T-helper 22 cell (primary cell): ENCODE data around the gene PTPRF.

Experiments
- DNase-seq: peaks from one replicate; pipeline ENCODE4 v3.0.0-alpha.2; 2020; ENCODE audit warnings: low read depth

The PTPRF gene

DNA sequence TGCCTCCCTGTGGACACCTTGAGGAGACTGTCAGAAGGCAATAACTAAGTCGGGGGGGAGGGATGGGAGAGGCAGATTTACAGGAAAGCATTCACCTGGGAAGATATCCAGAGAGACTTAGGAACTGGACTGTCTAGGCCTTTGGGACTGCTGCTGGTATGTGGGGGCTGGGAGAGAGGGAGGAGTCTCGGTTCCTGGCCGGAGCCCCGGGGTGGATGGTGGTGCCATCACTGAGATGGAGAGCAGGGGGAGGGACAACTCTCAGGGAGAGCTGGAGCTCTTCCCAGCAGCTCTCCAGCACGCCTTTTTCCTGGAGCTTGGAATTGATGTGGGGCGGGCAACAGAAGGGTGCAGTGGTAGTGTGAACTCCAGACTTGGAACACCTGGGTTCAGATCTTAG, 22.1 kb downstream of the PTPRF start:
- no peak for DNase-seq

DNA sequence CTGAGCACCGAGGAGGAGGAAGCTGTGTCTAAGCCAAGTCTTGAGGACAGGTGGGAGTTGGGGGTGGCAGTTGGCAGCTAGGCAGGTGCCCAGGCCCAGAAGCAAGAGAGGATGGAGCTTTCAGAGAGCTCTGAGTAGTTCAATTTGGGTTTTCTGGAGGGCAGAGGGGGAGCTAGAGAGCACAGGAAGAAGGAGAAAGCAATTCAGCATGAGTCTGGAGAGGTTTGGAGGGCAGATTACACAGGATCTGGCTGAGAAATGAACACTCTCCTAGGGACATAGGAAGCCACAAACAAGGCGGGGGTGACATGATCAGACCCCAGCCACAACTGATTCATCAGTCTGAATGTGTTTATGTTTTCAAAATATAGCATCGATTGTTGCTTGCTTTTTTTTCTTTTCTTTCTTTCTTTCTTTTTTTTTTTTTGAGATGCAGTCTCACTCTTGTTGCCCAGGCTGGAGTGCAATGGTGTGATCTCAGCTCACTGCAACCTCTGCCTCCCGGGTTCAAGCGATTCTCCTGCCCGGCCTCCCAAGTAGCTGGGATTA, 23.8 kb downstream of the PTPRF start:
- no peak for DNase-seq

DNA sequence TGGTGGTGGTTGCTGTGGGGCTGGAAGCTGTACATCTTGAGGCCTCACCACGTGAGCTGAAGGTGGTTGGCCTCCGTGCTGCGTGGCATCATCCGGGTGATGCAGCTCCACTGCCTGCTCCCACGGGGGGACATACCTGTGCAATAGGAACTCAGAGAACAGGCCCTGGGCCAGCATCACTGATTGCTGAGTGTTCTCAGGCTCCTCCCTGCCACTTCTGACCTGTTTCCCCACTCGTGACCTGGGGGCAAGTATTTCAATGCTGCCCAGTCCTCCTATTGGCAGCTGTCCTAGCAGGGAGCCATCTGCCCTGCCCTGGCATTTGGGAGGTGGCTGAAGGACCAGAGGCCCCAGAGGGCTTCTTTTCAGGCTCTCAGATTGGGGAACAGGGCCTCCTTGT, 26.1 kb downstream of the PTPRF start:
- no peak for DNase-seq

DNA sequence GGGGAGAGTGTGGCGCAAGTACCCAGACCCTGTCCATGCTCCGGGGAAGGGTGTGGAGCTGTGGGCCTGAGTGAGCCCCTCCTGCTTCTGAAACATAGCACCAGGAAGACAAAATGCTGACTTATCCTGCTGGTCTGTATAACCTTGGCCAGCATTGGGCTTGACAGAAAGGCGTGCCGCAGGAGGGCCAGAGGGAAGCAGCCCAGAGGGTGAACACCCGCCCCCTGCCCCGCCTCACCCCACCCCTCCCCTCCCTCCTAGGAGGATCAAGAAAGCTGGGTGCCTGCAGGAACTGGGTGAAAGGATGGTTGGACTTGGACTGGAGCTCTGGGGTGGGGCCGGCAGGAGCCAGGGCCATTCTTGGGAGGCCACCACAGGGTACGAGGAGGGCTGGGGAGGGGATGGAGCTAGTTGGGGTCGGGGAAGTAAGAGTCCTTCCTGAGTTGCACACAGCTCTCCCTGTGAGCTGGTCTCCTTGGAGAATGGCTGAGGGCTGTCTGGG, 27.1 kb downstream of the PTPRF start:
- DNase-seq, result no peak

DNA sequence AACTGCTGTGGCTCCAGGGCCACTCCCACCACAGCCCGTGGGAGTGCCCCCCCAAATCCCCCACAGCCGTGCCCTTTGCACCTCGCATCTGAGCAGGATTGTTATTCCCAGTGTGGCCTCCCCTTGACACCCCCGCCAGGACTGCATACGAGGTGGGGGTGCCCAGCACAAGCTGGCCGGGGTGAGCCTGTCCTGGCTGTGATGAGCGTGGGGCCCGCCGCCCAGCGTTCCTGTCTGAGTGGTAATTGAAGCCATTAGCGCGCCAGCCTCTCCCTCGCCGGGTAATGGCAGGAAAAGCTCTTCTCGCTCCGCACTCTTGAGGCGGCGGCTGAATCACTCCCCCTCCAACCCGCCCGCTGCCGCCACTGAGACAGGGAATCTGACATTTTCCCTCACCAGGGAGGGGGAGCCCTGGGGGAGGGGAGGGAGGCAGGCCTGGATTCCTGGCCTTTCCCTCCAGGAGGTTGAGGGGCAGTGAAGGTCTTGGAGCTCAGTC, 27.7 kb downstream of the PTPRF start:
- DNase-seq, result no peak

DNA sequence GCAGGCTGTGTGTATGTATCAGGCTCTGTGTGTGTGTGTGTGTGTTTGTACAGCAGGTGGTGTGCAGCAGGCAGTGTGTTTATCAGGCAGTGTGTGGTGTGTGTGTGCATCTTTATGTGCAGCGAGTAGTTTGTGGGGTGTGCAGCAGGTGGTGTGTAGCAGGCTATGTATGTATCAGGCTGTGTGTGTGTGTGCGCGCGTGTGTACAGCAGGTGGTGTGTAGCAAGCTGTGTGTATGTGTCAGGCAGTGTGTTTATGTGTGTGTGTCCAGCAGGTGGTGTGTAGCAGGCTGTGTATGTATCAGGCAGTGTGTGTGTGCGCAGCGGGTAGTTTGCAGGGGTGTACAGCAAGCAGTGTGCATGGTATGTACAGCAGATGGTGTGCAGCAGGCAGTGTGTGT, 29.0 kb downstream of the PTPRF start:
- DNase-seq, result no peak

DNA sequence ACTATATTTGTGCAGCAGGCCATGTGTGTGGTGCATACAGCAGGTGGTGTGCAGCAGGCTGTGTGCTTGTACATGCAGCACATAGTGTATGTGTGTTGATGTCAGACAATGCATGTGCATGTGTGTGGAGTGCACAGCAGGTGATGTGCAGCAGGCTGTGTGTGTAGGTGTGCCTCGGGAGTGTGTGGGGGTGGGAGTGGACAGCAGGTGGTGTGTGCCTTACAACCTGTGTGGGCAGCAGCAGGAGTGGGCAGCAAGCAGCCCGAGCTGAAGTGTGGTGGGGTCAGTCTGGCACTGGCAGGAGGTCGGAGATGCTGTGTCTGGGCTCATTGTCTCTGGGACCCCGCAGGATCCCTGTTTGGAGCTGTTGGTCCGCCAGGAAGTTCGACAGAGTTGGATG, 29.6 kb downstream of the PTPRF start:
- DNase-seq, result no peak

DNA sequence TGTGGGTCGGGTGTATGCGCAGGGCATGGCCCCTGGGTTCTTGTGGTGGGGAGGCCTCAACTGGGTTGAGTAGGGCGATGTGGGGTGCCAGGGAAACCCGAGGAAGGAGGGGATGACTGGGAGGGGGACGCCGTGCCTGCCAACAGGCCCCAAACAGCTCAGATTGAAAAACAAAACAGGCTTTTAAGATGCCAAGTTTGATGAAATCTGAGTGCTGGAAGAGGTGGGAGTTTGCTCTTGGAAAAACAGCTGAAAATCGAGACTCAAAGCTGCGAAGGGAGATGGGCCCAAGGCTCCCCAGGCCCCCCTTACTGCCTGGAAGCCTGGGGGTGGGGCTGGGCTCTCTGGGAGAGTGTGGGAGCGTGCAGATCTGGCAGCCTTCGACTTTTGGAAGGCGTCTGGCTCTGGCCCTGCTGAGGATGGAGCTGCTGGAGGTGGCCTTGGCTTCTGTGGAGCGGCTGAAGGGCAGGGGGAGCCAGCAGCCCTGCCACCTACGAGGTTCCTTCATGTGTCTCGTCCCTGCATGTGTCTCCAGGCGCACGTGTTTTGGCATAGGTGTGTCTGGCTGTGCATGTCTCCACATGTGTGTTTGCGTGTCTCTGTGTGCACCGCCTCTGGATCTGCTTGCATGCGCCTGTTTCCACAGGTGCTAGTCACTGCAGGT, 33.3 kb downstream of the PTPRF start:
- DNase-seq, result no peak

DNA sequence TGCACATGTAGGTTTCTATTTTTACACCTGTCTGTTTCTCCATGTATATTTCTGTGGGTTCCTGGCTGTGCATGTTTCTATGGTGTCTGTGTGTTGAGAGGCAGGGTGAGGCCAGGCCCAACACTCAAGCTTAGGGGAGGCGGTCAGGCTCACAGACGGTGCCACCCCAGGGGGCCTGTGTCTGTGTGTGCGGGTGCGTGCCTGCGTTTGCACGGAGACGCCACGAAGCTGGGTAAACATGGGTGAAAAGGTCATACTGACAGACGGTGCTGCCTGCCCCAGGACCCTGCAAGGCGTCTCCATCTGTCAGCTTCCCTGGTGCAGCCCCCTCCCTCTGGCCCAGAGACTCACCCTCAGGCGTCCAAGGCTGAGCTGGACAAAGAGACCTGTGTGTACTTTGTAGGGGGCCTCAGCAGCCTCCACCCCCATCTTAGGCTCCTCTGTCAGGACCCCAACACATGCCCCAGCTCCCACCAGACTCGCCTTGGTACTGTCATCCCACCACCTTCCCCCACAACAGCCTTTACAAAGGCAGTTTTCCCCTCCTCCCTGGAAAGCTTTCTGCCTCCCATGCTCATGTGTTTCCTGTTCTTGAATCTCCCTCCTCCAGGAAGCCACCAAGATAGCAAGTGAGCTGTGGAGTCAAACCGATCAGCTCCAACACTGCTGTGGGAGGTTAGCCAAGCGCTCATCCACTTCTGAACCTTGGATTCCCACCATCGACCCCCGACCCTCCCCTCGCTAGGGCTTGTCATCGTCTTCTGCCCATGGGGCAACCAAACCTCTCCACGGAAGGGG, 34.1 kb downstream of the PTPRF start:
- DNase-seq, result no peak

DNA sequence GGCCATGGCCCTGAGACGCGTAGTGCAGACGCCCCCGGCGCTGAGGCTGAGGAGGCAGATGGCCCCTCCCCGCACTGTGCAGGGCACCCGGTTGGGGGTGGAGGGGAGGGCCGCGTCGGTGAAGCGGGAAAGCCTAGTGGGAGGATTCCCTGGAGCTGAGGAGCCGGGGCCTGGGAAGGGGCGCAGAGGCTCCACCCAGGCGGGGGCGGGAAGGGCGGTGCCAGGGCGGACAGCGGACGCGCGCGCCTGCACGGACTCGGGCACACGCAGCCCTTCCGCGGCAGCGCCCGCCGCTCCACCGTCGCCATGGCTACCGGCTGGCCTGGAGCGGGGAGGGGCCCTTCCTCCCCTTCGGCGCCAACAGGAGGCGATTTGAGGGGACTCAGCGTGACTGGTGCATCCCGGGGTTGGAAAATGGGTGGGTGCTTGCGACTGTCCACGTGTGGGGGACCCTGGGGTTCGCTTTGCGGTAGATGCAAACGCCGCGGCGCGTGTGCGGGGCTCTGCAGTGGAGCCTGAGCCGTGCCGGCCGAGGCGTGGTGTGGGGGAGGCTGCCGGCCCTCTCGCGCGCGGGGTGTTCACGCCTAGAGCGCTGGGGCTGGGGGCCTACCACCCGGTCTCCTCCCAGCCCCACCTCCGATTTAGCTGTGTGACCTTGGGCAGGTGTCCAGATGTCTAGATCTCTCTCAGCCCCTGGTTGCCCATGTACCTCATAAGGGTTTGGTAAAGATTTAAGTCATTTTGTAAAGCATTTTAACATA, 35.1 kb downstream of the PTPRF start:
- DNase-seq, result no peak

DNA sequence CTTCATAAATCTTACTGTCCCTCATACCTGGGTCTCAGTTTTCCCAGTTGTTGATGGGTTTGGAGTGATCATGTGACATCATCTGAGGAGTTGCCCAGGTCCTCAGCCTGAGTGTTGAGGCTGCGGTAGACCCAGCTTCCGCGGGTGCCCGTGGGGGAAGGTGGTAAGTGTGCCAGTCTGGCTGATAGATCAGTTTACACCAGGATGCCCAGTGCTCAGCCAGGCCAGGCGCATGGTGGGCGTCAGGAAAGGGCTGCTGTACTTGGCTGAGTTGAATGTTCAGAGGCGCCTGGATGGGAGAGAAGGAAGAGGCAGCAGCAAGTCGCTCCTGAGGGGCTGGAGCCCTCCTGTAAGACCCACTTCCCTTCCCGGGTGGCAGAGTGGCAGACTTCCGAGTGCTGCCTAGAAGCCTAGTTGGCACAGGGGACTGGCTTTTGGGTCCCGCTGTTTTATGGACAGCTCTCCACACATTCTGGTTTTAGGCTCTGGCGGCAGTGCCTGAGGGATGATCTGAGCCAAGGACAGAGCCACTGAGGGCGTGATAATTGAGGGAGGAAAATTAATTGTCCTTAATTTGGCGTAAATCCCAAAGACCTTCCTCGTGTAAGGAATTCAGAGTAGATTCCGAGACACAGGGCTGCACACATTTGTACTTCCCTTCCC, 35.8 kb downstream of the PTPRF start:
- no peak for DNase-seq

DNA sequence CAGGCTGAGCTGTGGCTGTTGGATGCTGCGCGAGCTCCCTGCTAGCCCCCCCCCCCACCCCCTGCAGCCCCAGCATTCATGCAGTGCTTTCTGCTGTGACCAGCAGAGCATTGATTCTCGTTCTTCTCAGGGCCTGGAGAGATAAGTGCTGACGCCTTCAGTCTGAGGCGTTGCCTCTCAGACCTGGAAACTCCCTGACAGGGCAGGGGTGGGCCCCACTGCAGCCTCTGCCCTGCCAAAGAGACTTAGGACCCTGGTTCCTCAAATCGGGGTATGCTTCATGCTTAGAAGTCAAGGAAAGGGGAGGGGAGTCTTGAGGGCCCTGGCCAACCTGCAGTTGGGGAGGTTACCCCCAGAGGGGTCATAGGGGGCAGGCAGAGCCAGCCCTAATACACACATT, 38.5 kb downstream of the PTPRF start:
- DNase-seq, result no peak

DNA sequence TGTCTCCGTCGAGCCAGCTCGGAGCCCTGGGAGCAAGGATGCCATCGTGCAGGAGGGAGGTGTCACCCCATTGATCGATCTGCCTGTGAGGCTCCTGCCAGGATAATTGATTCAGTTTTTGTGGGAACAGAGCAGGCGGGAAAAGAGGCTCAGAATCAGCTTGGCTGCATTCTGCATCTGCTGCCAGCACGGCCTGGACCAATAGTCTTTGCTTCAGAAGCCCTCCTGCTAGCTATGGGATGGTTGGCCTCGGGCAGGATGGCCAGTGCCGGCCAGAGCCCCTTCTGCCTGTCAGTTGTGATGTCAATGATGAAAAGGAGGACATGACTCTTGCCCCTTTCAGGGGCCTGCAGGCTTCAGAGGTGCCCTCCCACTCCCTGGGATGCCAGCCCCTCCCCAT, 39.6 kb downstream of the PTPRF start:
- DNase-seq, result no peak

DNA sequence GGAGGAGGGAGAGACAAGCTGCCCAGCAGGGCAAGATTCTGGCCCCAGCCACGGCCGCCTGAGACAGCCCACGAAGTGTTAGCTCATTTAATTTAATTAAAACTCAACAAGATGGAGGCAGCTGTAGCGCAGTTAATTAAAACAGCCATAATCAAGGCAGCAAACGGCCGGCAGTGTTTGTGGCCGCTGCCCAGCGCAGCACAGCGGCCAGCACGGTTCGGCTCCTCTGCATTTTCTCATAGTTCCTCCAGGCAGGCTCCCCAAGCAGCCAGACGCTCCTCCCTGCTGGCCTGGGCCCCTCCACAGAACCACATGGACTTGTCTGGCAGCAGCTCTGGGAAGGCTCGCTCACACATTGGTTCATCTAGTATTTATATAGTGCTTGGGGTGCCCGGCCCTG, 40.0 kb downstream of the PTPRF start:
- DNase-seq, result no peak

DNA sequence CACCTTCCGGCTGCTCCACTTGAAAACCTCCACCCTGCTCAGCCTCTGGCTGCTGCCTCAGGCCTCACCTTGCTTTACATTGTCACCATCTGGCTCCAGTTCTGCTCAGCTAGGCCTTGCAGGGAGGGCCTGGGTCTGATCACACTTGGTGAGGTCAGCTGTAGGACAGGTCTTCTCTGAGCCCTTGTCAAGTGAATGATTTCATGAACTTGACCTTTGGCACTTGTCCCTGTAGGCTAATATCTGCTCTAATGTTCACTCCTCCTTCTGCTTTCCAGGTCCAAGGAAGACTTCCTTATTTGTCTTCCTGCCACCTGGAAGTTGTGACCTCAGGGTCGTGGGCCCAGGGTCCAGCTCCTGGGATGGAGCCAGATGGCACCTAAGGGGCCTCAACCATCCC, 41.4 kb downstream of the PTPRF start:
- DNase-seq, result no peak

DNA sequence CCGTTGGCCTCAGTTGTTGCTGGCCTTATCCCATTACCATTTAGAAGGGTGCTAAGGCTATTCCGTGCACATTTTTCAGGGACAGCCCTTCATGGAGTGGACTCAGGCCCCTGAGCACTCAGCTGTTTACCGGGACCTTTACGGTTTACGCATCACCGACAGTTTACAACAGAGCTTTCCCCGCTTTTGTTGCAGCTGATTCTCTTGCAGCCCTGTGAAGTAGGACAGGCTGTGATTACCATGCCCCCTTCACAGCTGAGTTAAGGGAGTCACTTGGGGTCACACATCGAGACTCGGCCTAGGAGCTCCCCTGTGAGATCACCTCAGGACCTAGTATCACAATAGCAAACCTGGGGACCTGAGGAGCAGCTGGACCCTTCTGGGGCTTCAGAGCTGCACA, 41.9 kb downstream of the PTPRF start:
- DNase-seq, result no peak

DNA sequence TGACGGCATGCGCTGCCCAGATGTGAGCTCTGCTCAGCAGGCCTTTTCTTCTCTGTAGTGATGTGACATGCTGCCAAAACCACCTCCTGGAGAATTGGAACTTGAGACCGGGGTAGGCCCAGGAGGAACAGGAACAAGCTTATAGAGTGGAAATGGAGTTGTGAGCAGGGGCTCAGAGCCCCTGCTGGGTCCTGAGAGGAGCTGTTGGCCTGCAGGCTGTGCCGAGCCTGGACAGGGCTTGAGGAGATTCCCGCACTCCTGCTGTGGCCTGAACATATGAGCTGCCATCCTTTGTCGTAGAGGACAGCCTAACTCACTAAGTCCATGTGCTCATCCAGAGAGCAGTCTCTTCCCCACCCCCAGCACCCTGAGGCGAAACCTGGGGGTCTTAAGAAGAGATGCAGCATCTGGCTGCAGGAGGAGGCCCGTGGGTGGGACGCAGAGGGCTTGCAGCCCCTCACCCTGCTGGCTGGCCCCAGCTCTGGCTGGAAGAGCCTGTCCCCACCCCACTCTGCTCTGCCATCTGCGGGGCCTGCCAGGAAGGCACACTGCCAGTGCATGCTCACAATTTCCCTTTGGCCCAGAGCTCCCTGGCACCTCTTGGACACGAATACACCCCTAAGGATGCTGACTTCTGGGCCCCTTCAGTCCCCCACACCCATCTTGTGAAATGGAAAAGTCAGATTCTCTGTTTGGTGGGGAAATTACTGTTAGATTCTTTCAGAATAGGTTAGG, 42.5 kb downstream of the PTPRF start:
- no peak for DNase-seq

DNA sequence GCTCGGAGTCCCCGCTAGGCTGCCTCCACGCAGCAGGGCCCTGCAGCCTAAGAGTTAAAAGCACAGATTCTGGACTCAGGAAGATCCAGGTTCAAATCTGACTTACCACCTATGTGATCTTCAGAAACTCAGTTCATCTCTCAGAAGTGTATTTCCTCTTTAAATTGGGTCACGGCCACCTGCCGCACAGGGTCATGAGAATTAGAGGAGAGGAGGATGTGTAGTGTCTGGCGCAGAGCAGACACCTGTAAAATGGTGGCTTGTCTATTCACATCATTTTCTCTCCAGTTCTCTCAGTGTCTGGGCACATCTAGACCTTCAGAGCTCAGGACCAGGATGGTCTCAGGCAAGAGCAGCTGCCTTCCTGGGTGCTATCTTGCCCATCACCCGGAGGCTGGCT, 45.8 kb downstream of the PTPRF start:
- DNase-seq, result no peak

DNA sequence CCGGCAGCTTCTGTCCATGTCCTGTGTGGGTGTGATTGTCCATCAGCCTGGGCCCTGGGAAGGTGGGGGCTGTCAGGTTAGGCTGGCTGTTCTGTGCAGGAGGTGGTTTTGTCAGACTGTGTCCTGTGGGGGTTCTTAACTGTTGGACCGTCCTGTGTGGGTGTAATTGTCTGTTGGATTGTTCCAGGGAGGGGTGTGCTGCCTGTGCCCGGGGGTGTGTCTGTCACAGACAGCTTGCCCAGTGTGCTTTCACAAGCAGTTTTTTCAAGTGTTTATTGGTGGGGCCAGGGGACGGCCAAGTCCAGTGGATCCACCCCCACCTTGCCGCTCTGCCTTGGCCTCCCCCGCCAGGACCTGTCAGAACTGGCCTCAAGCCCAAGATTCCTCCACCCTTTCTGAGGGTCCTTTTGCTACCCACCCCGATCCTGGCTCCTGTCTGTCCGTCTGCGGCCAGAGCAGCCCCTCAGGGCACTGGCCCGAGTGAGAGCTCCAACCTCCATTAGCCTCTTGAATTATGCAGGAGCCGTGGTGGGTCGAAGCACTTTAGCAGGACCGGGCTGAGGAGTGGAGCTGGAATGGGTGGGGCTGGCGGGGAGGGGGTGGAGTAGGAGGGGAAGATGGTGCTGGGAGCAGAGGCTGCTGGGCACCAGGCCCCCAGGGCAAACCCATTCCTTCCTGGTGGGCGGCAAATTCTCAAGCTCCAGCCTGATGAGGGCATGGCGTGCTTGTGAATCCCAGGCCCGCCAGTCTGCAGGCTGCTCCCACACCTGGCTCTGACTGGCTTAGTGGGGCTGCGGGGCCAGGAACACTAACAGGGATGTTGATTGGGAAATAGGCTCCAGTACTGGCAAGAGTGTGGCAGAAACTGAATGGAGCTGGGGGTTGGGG, 47.2 kb downstream of the PTPRF start:
- DNase-seq, result no peak

DNA sequence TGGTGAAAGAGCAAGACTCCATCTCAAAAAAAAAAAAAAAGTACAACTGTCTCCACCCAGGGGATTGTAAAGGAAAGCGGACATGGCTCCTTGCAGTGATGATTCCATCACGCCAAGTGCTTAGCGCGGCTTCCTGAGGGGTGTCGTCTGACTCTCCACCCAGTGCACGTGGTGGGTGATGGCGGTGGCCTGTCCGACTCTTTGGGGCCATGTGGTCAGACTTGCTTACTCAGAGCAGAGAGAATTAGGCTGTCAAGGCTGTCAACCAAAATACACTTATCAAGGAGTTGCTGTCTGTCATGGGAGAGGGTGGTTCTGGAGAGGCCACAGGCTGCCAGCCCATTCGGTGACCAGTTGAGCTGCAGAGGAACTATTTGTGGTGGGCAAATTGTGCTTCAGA, 49.4 kb downstream of the PTPRF start:
- DNase-seq, result no peak
